Panc1 (cell line): Measurements from ENCODE around the gene RANBP17. TPM values are rescaled to one million over a fixed set of nuclear protein-coding genes. Genes with fewer than 3 reads are reported as not detected.

Experiments used
- ATAC-seq: fragments of 200-7000 bp; cut with Tn5 transposase; 2 replicates; pipeline ENCODE4 v1.9.1; 2020; ENCODE audit warnings: mild to moderate bottlenecking, moderate library complexity
- BruUV-seq: library from RNA; stranded (reverse); fragments of 400-500 nt; replicated peaks from 2 replicates; lab custom pipeline; 2021; lab: Mats Ljungman, UMichigan
- CTCF ChIA-PET: fragments of 300-600 bp; sonication (Branson Sonifier 250); formaldehyde crosslinking; loops from one replicate; lab custom pipeline; 2022; ENCODE audit warnings: antibody characterized with exemption; lab: Charles Lee
- POLR2A ChIA-PET: fragments of 300-600 bp; sonication (Branson Sonifier 250); formaldehyde crosslinking; loops from one replicate; lab custom pipeline; 2022; ENCODE audit warnings: antibody characterized with exemption; lab: Charles Lee
- DNase-seq: peaks from one replicate; pipeline ENCODE4 v3.0.0-alpha.2; 2010; ENCODE audit warnings: low read depth, low spot score
- H3K27ac ChIP-seq: 2 replicates; pipeline ENCODE4 v1.5.1; 2011; ENCODE audit warnings: mild to moderate bottlenecking, low read length, inconsistent platforms
- H3K27me3 ChIP-seq: fragments of 200-500 bp; sonication (Bioruptor generic); 2 replicates; pipeline ENCODE4 v1.6.0; 2014; ENCODE audit warnings: low read length, inconsistent platforms; ENCODE audit not compliant: control insufficient read depth, insufficient read depth
- H3K36me3 ChIP-seq: fragments of 200-500 bp; sonication (Bioruptor generic); 2 replicates; pipeline ENCODE4 v1.5.1; 2014; ENCODE audit warnings: inconsistent platforms, mild to moderate bottlenecking, low read length, moderate library complexity; ENCODE audit not compliant: control insufficient read depth, insufficient read depth
- H3K4me1 ChIP-seq: 2 replicates; pipeline ENCODE4 v1.5.1; 2011; ENCODE audit warnings: inconsistent platforms, mild to moderate bottlenecking, low read length, moderate library complexity; ENCODE audit not compliant: control insufficient read depth, insufficient read depth
- H3K4me3 ChIP-seq, 2 experiments: 2 replicates each; pipeline ENCODE4 v1.5.1; 2011 to 2012; ENCODE audit warnings: low read depth in 2 of 2, low read length in 2 of 2, mild to moderate bottlenecking in 2 of 2, inconsistent platforms in 1 of 2, moderate library complexity in 1 of 2
- H3K9me3 ChIP-seq: fragments of 200-500 bp; sonication (Bioruptor generic); 2 replicates; pipeline ENCODE4 v1.5.1; 2014; ENCODE audit warnings: low read depth, mild to moderate bottlenecking, inconsistent platforms, low read length, moderate library complexity; ENCODE audit not compliant: control insufficient read depth, insufficient read depth
- POLR2AphosphoS5 ChIP-seq: IDR thresholded peaks from 2 replicates; pipeline ENCODE4 v1.6.1; 2012; ENCODE audit warnings: mild to moderate bottlenecking, low read depth, low read length, moderate library complexity
- SIN3A ChIP-seq: IDR thresholded peaks from 2 replicates; pipeline ENCODE4 v1.6.1; 2012; ENCODE audit warnings: low read depth, mild to moderate bottlenecking, low read length, moderate library complexity, borderline replicate concordance; ENCODE audit not compliant: insufficient read depth
- TCF7L2 ChIP-seq: IDR thresholded peaks from 2 replicates; pipeline ENCODE4 v1.6.1; 2011; ENCODE audit warnings: mild to moderate bottlenecking, low read depth, low read length, inconsistent platforms
- in situ Hi-C: cut with HindIII; loops from 2 replicates; pipeline ENCODE4 v1.10.0; 2016; ENCODE audit warnings: low sequenced_read_pairs, low pct_unique_long_range_greater_than_20kb
- intact Hi-C: fragments of 100-400 bp; cut with micrococcal nuclease; formaldehyde crosslinking; loops from one replicate; pipeline ENCODE4 v1.10.0; 2022; ENCODE audit not compliant: unreplicated experiment
- total RNA-seq: library from RNA; stranded (reverse); gene quantifications from one replicate; pipeline ENCODE4 v1.2.1, GENCODE V29; 2021; ENCODE audit not compliant: unreplicated experiment
- TF ChIP-seq, protein P1 (sequence below), 2 experiments: IDR thresholded peaks; 2 replicates each; pipeline ENCODE4 v1.6.1; 2011 to 2012; ENCODE audit warnings: low read depth in 2 of 2, control low read depth in 1 of 2, low read length in 1 of 2, mild to moderate bottlenecking in 1 of 2, moderate library complexity in 1 of 2; ENCODE audit not compliant: insufficient read depth in 1 of 2
- TF ChIP-seq, protein P2 (sequence below): fragments of 450-650 bp; IDR thresholded peaks from 2 replicates; pipeline ENCODE4 v1.5.1; 2017; ENCODE audit warnings: mild to moderate bottlenecking

RANBP17 gene
- total RNA-seq, 1 experiment from 2014 or later: not detected

DNA sequence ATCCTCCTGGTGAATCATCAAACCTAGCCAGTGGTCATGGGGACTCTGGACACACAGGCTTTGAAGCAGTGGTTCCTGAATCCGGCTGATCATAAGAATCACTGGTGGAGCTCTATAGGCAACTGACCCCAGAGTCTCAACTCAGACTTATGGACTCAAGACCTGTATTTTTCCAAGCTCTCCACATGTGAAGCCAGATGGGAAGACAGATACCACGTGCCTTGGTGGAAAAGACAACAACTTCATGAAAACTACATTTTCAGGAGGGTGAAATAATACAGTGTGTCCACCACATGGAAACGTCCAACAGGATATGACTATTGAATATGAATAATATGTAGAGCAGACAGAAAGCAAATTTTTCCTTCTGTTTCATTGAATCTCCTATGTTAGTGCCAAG, 44.6 kb upstream of the RANBP17 start:
- intact Hi-C loops (no loop called here), in situ Hi-C loops (no loop called here)
- Histone ChIP-seq H3K27ac (no peak overlapping the region), H3K9me3 (no peaks in the 10 kb centered on the region), H3K4me1 (no peaks in the 10 kb centered on the region), H3K4me3 (no peak overlapping the region), H3K27me3 (no peaks in the 10 kb centered on the region; the same call in 1 of the 2 replicates), H3K36me3 (no peaks in the 10 kb centered on the region)
- TF ChIP-seq POLR2AphosphoS5 (no peak), TCF7L2 (no peak), SIN3A (no peak)
- TF ChIP-seq, protein P1, sequence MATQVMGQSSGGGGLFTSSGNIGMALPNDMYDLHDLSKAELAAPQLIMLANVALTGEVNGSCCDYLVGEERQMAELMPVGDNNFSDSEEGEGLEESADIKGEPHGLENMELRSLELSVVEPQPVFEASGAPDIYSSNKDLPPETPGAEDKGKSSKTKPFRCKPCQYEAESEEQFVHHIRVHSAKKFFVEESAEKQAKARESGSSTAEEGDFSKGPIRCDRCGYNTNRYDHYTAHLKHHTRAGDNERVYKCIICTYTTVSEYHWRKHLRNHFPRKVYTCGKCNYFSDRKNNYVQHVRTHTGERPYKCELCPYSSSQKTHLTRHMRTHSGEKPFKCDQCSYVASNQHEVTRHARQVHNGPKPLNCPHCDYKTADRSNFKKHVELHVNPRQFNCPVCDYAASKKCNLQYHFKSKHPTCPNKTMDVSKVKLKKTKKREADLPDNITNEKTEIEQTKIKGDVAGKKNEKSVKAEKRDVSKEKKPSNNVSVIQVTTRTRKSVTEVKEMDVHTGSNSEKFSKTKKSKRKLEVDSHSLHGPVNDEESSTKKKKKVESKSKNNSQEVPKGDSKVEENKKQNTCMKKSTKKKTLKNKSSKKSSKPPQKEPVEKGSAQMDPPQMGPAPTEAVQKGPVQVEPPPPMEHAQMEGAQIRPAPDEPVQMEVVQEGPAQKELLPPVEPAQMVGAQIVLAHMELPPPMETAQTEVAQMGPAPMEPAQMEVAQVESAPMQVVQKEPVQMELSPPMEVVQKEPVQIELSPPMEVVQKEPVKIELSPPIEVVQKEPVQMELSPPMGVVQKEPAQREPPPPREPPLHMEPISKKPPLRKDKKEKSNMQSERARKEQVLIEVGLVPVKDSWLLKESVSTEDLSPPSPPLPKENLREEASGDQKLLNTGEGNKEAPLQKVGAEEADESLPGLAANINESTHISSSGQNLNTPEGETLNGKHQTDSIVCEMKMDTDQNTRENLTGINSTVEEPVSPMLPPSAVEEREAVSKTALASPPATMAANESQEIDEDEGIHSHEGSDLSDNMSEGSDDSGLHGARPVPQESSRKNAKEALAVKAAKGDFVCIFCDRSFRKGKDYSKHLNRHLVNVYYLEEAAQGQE (IDR thresholded peaks at IDR 0.05; ENCODE audit: insufficient read depth in 1 of 2, low read depth in 2 of 2, low read length in 1 of 2): no peak
- TF ChIP-seq, protein P2, sequence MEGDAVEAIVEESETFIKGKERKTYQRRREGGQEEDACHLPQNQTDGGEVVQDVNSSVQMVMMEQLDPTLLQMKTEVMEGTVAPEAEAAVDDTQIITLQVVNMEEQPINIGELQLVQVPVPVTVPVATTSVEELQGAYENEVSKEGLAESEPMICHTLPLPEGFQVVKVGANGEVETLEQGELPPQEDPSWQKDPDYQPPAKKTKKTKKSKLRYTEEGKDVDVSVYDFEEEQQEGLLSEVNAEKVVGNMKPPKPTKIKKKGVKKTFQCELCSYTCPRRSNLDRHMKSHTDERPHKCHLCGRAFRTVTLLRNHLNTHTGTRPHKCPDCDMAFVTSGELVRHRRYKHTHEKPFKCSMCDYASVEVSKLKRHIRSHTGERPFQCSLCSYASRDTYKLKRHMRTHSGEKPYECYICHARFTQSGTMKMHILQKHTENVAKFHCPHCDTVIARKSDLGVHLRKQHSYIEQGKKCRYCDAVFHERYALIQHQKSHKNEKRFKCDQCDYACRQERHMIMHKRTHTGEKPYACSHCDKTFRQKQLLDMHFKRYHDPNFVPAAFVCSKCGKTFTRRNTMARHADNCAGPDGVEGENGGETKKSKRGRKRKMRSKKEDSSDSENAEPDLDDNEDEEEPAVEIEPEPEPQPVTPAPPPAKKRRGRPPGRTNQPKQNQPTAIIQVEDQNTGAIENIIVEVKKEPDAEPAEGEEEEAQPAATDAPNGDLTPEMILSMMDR: no peak
- DNase-seq (no peak), ATAC-seq (no peak)
- no TSS peak for BruUV-seq
- POLR2A ChIA-PET: no interaction called here
- CTCF ChIA-PET: no interaction called here

DNA sequence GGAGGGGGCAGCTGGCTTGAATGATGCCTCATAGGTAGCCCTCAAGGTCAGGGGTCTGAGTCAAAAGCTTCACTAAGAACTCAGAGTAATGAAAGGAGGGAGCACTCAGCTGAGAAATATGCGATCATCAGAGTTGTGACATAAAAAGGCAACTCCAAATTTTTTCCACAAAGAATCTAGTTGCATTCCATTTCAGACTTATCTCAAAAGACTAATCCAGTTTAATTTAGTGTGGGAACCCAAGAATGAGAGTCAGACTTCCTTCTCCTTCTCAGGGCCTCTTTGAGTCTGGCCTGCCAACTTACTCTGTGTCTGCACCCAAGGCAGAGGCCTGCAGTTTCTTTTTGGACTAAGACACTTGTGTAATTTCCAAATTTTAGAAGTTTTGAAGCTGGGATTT, 43.6 kb upstream of the RANBP17 start:
- Histone ChIP-seq H3K4me1 (no peaks in the 10 kb centered on the region), H3K36me3 (no peaks in the 10 kb centered on the region), H3K4me3 (no peak overlapping the region), H3K27ac (no peak overlapping the region), H3K27me3 (peaks cover 2% of the 10 kb centered on the region; the same call in 1 of the 2 replicates), H3K9me3 (no peaks in the 10 kb centered on the region)
- TF ChIP-seq, protein P2: no peak
- TF ChIP-seq, protein P1 (IDR thresholded peaks at IDR 0.05; ENCODE audit: insufficient read depth in 1 of 2, low read depth in 2 of 2, low read length in 1 of 2): no peak
- TF ChIP-seq TCF7L2 (no peak), SIN3A (no peak), POLR2AphosphoS5 (no peak)
- no TSS peak for BruUV-seq
- intact Hi-C loops (no loop called here), in situ Hi-C loops (no loop called here)
- DNase-seq: no peak
- ChIA-PET POLR2A (no interaction called here), CTCF (no interaction called here)
- no peak for ATAC-seq
